IMR-90 (cell line): ENCODE results near the gene GALNT12. TPM values are rescaled to one million over a fixed set of nuclear protein-coding genes. Genes with fewer than 3 reads are reported as not detected.

Source experiments
- ATAC-seq: fragments of 200-7000 bp; cut with Tn5 transposase; 2 replicates; pipeline ENCODE4 v1.9.1; 2020; ENCODE audit warnings: low read depth, mild to moderate bottlenecking, moderate library complexity
- BruUV-seq: library from RNA; stranded (reverse); fragments of 400-500 nt; replicated peaks from 2 replicates; lab custom pipeline; 2021; lab: Mats Ljungman, UMichigan
- CTCF ChIA-PET: fragments of 300-600 bp; formaldehyde crosslinking; extraction: SDS; loops from one replicate; lab custom pipeline; 2021; ENCODE audit warnings: antibody characterized with exemption; lab: Yijun Ruan, JAX
- POLR2A ChIA-PET: fragments of 300-600 bp; sonication (Branson Sonifier 250); formaldehyde crosslinking; loops from one replicate; lab custom pipeline; 2022; ENCODE audit warnings: antibody characterized with exemption; ENCODE audit not compliant: unreplicated experiment; lab: Charles Lee
- DNase-seq: peaks from one replicate; pipeline ENCODE4 v3.0.0; 2013
- H2AFZ ChIP-seq: replicated peaks from 2 replicates; pipeline ENCODE3; 2013; ENCODE audit warnings: low read length, mild to moderate bottlenecking; ENCODE audit not compliant: poor library complexity
- H2AK5ac ChIP-seq: 2 replicates; pipeline ENCODE4 v1.6.1; 2013; ENCODE audit warnings: low read depth, low read length, inconsistent platforms
- H2AK9ac ChIP-seq: replicated peaks from 2 replicates; pipeline ENCODE3; 2013; ENCODE audit warnings: mild to moderate bottlenecking, low read depth, low read length, moderate library complexity; ENCODE audit not compliant: poor library complexity
- H2BK120ac ChIP-seq: 2 replicates; pipeline ENCODE4 v1.6.1; 2013; ENCODE audit warnings: low read depth, low read length, inconsistent platforms
- H2BK15ac ChIP-seq: 3 replicates; pipeline ENCODE4 v1.6.1; 2013; ENCODE audit warnings: low read depth, low read length, inconsistent platforms
- H2BK20ac ChIP-seq: 2 replicates; pipeline ENCODE4 v1.6.1; 2013; ENCODE audit warnings: low read depth, mild to moderate bottlenecking, inconsistent platforms, low read length, moderate library complexity
- H2BK5ac ChIP-seq: 2 replicates; pipeline ENCODE4 v1.6.1; 2013; ENCODE audit warnings: mild to moderate bottlenecking, low read depth, low read length, inconsistent platforms; ENCODE audit not compliant: poor library complexity, severe bottlenecking
- H3K14ac ChIP-seq: replicated peaks from 2 replicates; pipeline ENCODE4 v1.6.1; 2013; ENCODE audit warnings: low read depth, low read length, inconsistent platforms
- H3K18ac ChIP-seq: 2 replicates; pipeline ENCODE4 v1.6.1; 2013; ENCODE audit warnings: low read depth, low read length, control low read depth
- H3K23ac ChIP-seq: 2 replicates; pipeline ENCODE4 v1.6.1; 2013; ENCODE audit warnings: low read depth, low read length, inconsistent platforms
- H3K27ac ChIP-seq: 2 replicates; pipeline ENCODE4 v1.5.1; 2013; ENCODE audit warnings: mild to moderate bottlenecking, control low read depth, low read length; ENCODE audit not compliant: insufficient read depth
- H3K27me3 ChIP-seq: 2 replicates; pipeline ENCODE4 v1.6.1; 2013; ENCODE audit warnings: low read length; ENCODE audit not compliant: control insufficient read depth, insufficient read depth
- H3K36me3 ChIP-seq: 2 replicates; pipeline ENCODE4 v1.6.1; 2013; ENCODE audit warnings: low read length, mixed read lengths; ENCODE audit not compliant: control insufficient read depth, insufficient read depth
- H3K4ac ChIP-seq: 2 replicates; pipeline ENCODE4 v1.6.1; 2013; ENCODE audit warnings: low read depth, low read length, inconsistent platforms
- H3K4me1 ChIP-seq: 2 replicates; pipeline ENCODE4 v1.6.1; 2013; ENCODE audit warnings: low read length, mixed read lengths; ENCODE audit not compliant: control insufficient read depth, insufficient read depth
- H3K4me2 ChIP-seq: 2 replicates; pipeline ENCODE4 v1.6.1; 2013; ENCODE audit warnings: low read depth, mild to moderate bottlenecking, control low read depth, low read length, moderate library complexity
- H3K4me3 ChIP-seq: 2 replicates; pipeline ENCODE4 v1.5.1; 2013; ENCODE audit warnings: low read depth, mild to moderate bottlenecking, control low read depth, low read length, moderate library complexity; ENCODE audit not compliant: insufficient read depth
- H3K56ac ChIP-seq: 2 replicates; pipeline ENCODE4 v1.6.1; 2013; ENCODE audit warnings: low read length, inconsistent platforms; ENCODE audit not compliant: insufficient read depth; ENCODE audit errors: extremely low read depth
- H3K79me1 ChIP-seq, 2 experiments: 2 replicates each; pipeline ENCODE4 v1.6.1; 2013; ENCODE audit warnings: low read length in 2 of 2, inconsistent platforms in 1 of 2, low read depth in 1 of 2
- H3K9ac ChIP-seq: 2 replicates; pipeline ENCODE4 v1.6.1; 2013; ENCODE audit warnings: low read depth, low read length, control low read depth
- H3K9me1 ChIP-seq: 2 replicates; pipeline ENCODE4 v1.6.1; 2013; ENCODE audit warnings: low read length, inconsistent platforms; ENCODE audit not compliant: insufficient read depth
- H3K9me3 ChIP-seq: 2 replicates; pipeline ENCODE4 v1.6.1; 2013; ENCODE audit warnings: low read length; ENCODE audit not compliant: control insufficient read depth, insufficient read depth
- H4K20me1 ChIP-seq: 2 replicates; pipeline ENCODE4 v1.6.1; 2013; ENCODE audit warnings: low read length, inconsistent platforms; ENCODE audit not compliant: insufficient read depth
- H4K5ac ChIP-seq: 2 replicates; pipeline ENCODE4 v1.6.1; 2013; ENCODE audit warnings: mild to moderate bottlenecking, low read depth, low read length, control low read depth
- H4K8ac ChIP-seq, 2 experiments: 2 replicates each; pipeline ENCODE4 v1.6.1; 2013; ENCODE audit warnings: low read depth in 2 of 2, low read length in 2 of 2, control low read depth in 1 of 2, inconsistent platforms in 1 of 2
- H4K91ac ChIP-seq: 2 replicates; pipeline ENCODE4 v1.6.1; 2013; ENCODE audit warnings: low read depth, low read length, inconsistent platforms; ENCODE audit not compliant: insufficient read depth
- WGBS, 2 experiments: methylation state at CpG; one replicate each; pipeline versions ENCODE4 v1.1.5 to v1.1.7; 2013; ENCODE audit warnings: missing lambda C conversion rate in 2 of 2; ENCODE audit not compliant: insufficient read length in 1 of 2; ENCODE audit errors: extremely low coverage in 2 of 2; 5-methylcytosine and 5-hydroxymethylcytosine counted together
- dilution Hi-C: fragments of 300-500 bp; cut with HindIII; formaldehyde crosslinking; loops from one replicate; pipeline ENCODE4 v1.14.3; 2018; ENCODE audit warnings: low sequenced_read_pairs; ENCODE audit not compliant: unreplicated experiment
- in situ Hi-C: fragments of 300-500 bp; cut with MboI; formaldehyde crosslinking; loops from 3 replicates; pipeline ENCODE4 v1.14.3; 2019; ENCODE audit warnings: low sequenced_read_pairs, inconsistent platforms, mixed read lengths
- intact Hi-C: fragments of 100-400 bp; cut with micrococcal nuclease; formaldehyde crosslinking; loops from 2 replicates; pipeline ENCODE4 v1.10.0; 2022
- polyA plus RNA-seq, 3 experiments: library from polyadenylated mRNA; depleted of rRNA; stranded (reverse); fragments of >200 nt; gene quantifications; 2 replicates each; pipeline ENCODE4 v1.2.3, GENCODE V29; 2012; ENCODE audit warnings: low replicate concordance in 1 of 3
- total RNA-seq: library from RNA; depleted of rRNA; stranded (reverse); fragments of >200 nt; gene quantifications from 2 replicates; pipeline ENCODE4 v1.2.3, GENCODE V29; 2012
- TF ChIP-seq, protein P1 (sequence below): fragments of 150-350 bp; IDR thresholded peaks from 2 replicates; pipeline ENCODE4 v1.6.1; 2017; ENCODE audit warnings: mild to moderate bottlenecking, antibody characterized with exemption, low read length, low read depth

GALNT12 gene
- total and polyA plus RNA-seq, 2 of the 4 experiments (the other 2 are of a cell fraction) = 2.3 to 2.5 TPM

- H2BK20ac ChIP-seq = no peak overlapping the region
- ChIA-PET CTCF (no interaction called here), POLR2A (no interaction called here)
- intact Hi-C loops = no loop called here
- no peak overlapping the region for H3K56ac ChIP-seq
- H3K27ac ChIP-seq = no peak overlapping the region
- 95% methylated on average over 4 of the region's 9 CpGs; no CpG with 5 or more reads in 1 of the 2 experiments for WGBS, 2 experiments
- H2BK5ac ChIP-seq = no peak overlapping the region
- no peak overlapping the region for H3K9ac ChIP-seq
- no peak overlapping the region for H3K18ac ChIP-seq
- H2BK120ac ChIP-seq = no peak overlapping the region
- no peaks in the 10 kb centered on the region for H3K9me3 ChIP-seq
- H4K8ac ChIP-seq = no peak overlapping the region
- ATAC-seq (no peak), DNase-seq (no peak)
- no peak overlapping the region for H3K14ac ChIP-seq
- H2AK5ac ChIP-seq = no peak overlapping the region
- in situ Hi-C loops = no loop called here
- H3K4ac ChIP-seq = no peak overlapping the region
- no peak overlapping the region for H3K23ac ChIP-seq
- no peak overlapping the region for H2AK9ac ChIP-seq
- no peaks in the 10 kb centered on the region for H3K9me1 ChIP-seq
- TF ChIP-seq, protein P1, sequence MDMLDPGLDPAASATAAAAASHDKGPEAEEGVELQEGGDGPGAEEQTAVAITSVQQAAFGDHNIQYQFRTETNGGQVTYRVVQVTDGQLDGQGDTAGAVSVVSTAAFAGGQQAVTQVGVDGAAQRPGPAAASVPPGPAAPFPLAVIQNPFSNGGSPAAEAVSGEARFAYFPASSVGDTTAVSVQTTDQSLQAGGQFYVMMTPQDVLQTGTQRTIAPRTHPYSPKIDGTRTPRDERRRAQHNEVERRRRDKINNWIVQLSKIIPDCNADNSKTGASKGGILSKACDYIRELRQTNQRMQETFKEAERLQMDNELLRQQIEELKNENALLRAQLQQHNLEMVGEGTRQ = no peak
- no peaks in the 10 kb centered on the region for H3K79me1 ChIP-seq
- H4K5ac ChIP-seq = no peak overlapping the region
- H4K91ac ChIP-seq = no peak overlapping the region
- no peaks in the 10 kb centered on the region for H3K36me3 ChIP-seq
- peak overlapping the region; percentile 3 for H2AFZ ChIP-seq
- dilution Hi-C loops = loop anchor here (25.0 kb wide), 1 partner anchor 304 kb away; no protein-coding TSS in a partner anchor
- no peak overlapping the region for H2BK15ac ChIP-seq
- no TSS peak for BruUV-seq
- no peak overlapping the region for H3K4me3 ChIP-seq
- no peak overlapping the region for H3K4me2 ChIP-seq
- no peaks in the 10 kb centered on the region for H4K20me1 ChIP-seq
- H3K27me3 ChIP-seq = no peaks in the 10 kb centered on the region; the same call in 1 of the 2 replicates
- no peaks in the 10 kb centered on the region for H3K4me1 ChIP-seq
These were observed 25.9 kb downstream of the GALNT12 start for GRCh38 chr9:98833090-98833956.
